GM10266 (cell line): ENCODE results near the gene PLAAT4.
"Not testable (repeated sequence)": the region's sequence is repeated elsewhere in the genome, so short reads cannot be mapped to it uniquely, and the experiment has no call there.

Experiments
- DNase-seq: peaks from one replicate; pipeline ENCODE4 v3.0.0; 2012; ENCODE audit errors: extremely low spot score
- CTCF ChIP-seq: IDR thresholded peaks from 2 replicates; pipeline ENCODE4 v1.5.1; 2012; ENCODE audit warnings: mild to moderate bottlenecking, low read depth; ENCODE audit not compliant: control insufficient read depth, insufficient read depth; ENCODE audit errors: missing control alignments

PLAAT4 gene

DNA sequence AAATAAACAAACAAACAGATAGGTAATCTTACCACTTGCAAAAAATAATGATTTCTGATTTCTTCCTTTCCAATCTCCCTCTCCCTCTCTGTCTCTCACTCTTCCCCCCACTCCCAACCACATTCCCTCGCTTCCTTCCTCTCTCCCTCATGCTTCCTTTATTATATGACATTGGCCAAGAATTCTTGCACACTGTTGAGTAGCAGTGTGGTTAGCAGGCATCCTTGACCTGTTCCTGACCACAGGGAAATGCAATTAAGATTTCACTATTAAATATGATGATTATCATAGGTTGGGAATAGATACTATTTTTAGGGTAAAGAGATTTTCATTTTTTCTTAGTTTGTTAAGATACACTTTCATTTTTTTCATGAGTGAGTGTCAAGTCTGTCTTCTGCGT, 14.7 kb upstream of the PLAAT4 start:
- no peak for DNase-seq
- TF ChIP-seq CTCF = no peak

GRCh38 chr11:63523151-63523550, 13.5 kb upstream of the PLAAT4 start:
- no peak for TF ChIP-seq CTCF
- no peak for DNase-seq

DNA sequence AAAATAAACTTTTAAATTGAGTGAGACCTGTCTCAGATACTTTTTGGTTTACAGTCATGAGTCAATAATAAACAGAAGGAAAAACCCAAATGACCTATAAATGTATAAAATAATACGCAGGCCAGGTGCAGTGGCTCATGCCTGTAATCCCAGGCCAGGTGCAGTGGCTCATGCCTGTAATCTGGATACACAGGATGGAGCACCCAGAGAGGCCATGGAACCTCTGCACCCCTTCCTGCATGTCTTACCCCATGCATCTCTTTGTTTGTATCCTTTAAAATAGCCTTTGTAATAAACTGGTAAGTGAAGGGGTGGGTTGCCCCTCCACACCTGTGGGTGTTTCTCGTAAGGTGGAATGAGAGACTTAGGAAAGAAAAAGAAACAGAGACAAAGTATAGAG, 8.9 kb upstream of the PLAAT4 start:
- TF ChIP-seq CTCF = no peak

GRCh38 chr11:63528156-63528555, 8.5 kb upstream of the PLAAT4 start:
- DNase-seq = not testable (repeated sequence)

More for the DNA sequence above, 8.9 kb upstream of the PLAAT4 start:
- DNase-seq = no peak

DNA sequence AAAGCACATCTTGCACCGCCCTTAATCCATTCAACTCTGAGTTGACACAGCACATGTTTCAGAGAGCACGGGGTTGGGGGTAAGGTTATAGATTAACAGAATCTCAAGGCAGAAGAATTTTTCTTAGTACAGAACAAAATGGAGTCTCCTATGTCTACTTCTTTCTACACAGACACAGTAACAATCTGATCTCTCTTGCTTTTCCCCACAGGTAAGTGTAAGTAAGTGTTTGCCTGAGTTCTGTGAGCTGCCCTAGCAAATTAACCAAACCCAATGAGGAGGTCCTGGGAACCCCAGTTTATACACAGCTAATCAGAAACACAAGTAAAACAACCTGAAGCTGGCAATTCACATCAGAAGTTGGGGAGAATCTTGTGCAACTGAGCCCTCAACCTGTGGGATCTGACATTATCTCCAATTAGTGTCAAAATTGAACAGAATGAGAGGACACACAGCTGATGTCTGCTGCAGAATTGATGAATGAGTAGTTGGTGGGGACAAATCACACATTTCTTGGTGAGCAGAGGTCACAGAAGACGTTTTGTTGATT, 7.8 kb upstream of the PLAAT4 start:
- not testable (repeated sequence) for DNase-seq

DNA sequence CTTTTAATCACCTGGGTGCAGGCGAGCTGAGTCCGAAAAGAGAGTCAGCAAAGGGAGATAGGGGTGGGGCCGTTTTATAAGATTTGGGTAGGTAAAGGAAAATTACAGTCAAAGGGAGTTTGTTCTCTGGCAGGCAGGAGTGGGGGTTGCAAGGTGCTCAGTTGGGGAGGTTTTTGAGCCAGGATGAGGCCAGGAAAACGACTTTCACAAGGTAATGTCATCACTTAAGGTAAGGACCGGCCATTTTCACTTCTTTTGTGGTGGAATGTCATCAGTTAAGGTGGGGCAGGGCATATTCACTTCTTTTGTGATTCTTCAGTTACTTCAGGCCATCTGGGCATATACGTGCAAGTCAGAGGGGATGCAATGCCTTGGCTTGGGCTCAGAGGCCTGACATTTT, 7.2 kb upstream of the PLAAT4 start:
- not testable (repeated sequence) for DNase-seq

DNA sequence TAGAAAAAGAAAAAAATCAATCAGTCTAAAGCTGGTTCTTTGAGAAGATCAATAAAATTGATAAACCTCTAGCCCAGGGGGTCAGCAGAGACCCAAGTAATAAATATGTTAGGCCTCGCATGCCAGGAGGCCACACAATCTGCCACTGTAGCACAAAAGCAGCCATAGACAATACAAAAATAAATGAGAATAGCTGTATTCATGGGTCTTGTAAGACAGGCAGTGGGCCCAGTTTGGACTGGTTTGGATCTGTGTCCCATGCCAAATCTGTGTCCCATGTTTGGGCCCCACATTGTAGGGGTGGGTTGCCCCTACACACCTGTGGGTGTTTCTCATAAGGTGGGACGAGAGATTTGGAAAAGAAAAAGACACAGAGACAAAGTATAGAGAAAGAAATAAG, 6.6 kb upstream of the PLAAT4 start:
- no peak for TF ChIP-seq CTCF
- DNase-seq = no peak

- not testable (repeated sequence) for DNase-seq
Observed at GRCh38 chr11:63531074-63531792, 5.4 kb upstream of the PLAAT4 start.

- DNase-seq = no peak
- no peak for TF ChIP-seq CTCF
Observed at GRCh38 chr11:63532117-63532516, 4.5 kb upstream of the PLAAT4 start.
